Measurements from ENCODE around the gene ZNF43.

Gene ZNF43

GRCh38 chr19:21850656-21851255 lies 14.8 kb upstream of the ZNF43 start:
- H3K9me3 ChIP-seq (ENCODE audit: control insufficient read depth, low read length): peaks cover 6% of the 10 kb centered on the region
- peak overlapping the region; percentile 77 for H3K4me3 ChIP-seq (ENCODE audit: extremely low read depth, insufficient read depth, low read length, poor library complexity, severe bottlenecking)
- no peaks in the 10 kb centered on the region for H3K4me1 ChIP-seq (ENCODE audit: control insufficient read depth, insufficient read depth, low read length, poor library complexity, severe bottlenecking)
- WGBS, 2 experiments (ENCODE audit: insufficient coverage in 2 of 2): 44 to 47% methylated on average over 9 of the region's 9 CpGs
- H3K36me3 ChIP-seq (ENCODE audit: control insufficient read depth, insufficient read depth, low read length): peaks cover 51% of the 10 kb centered on the region
- H3K27ac ChIP-seq (ENCODE audit: low read depth, low read length, severe bottlenecking): no peak overlapping the region

- WGBS, 2 experiments (ENCODE audit: insufficient coverage in 2 of 2): 83 to 93% methylated on average over 3 of the region's 6 CpGs
- Histone ChIP-seq H3K36me3 (ENCODE audit: control insufficient read depth, insufficient read depth, low read length) (peaks cover 70% of the 10 kb centered on the region), H3K9me3 (ENCODE audit: control insufficient read depth, low read length) (peaks cover 6% of the 10 kb centered on the region)
Observed at GRCh38 chr19:21848706-21849105, 12.7 kb upstream of the ZNF43 start.

GRCh38 chr19:21843081-21843480 lies 7.1 kb upstream of the ZNF43 start:
- Histone ChIP-seq H3K27ac (ENCODE audit: low read depth, low read length, severe bottlenecking) (no peak overlapping the region), H3K36me3 (ENCODE audit: control insufficient read depth, insufficient read depth, low read length) (peaks cover 95% of the 10 kb centered on the region), H3K9me3 (ENCODE audit: control insufficient read depth, low read length) (no peaks in the 10 kb centered on the region), H3K4me1 (ENCODE audit: control insufficient read depth, insufficient read depth, low read length, poor library complexity, severe bottlenecking) (no peaks in the 10 kb centered on the region), H3K4me3 (ENCODE audit: extremely low read depth, insufficient read depth, low read length, poor library complexity, severe bottlenecking) (no peak overlapping the region)
- 94 to 100% methylated on average over 3 to 4 of the region's 5 CpGs for WGBS, 2 experiments (ENCODE audit: insufficient coverage in 2 of 2)

More at GRCh38 chr19:21848706-21849105, 12.7 kb upstream of the ZNF43 start:
- H3K4me1 ChIP-seq (ENCODE audit: control insufficient read depth, insufficient read depth, low read length, poor library complexity, severe bottlenecking): no peaks in the 10 kb centered on the region
- no peak overlapping the region for H3K27ac ChIP-seq (ENCODE audit: low read depth, low read length, severe bottlenecking)
- no peak overlapping the region for H3K4me3 ChIP-seq (ENCODE audit: extremely low read depth, insufficient read depth, low read length, poor library complexity, severe bottlenecking)

- Histone ChIP-seq H3K4me1 (ENCODE audit: control insufficient read depth, insufficient read depth, low read length, poor library complexity, severe bottlenecking) (peaks cover 4% of the 10 kb centered on the region), H3K9me3 (ENCODE audit: control insufficient read depth, low read length) (no peaks in the 10 kb centered on the region), H3K4me3 (ENCODE audit: extremely low read depth, insufficient read depth, low read length, poor library complexity, severe bottlenecking) (no peak overlapping the region), H3K36me3 (ENCODE audit: control insufficient read depth, insufficient read depth, low read length) (peaks cover 89% of the 10 kb centered on the region), H3K27ac (ENCODE audit: low read depth, low read length, severe bottlenecking) (no peak overlapping the region)
- WGBS, 2 experiments (ENCODE audit: insufficient coverage in 2 of 2): 83% methylated on average over 1 of the region's 1 CpG; no CpG with 5 or more reads in 1 of the 2 experiments
Observed at GRCh38 chr19:21841488-21842097, 5.6 kb upstream of the ZNF43 start.

- peaks cover 7% of the 10 kb centered on the region for H3K4me1 ChIP-seq (ENCODE audit: control insufficient read depth, insufficient read depth, low read length, poor library complexity, severe bottlenecking)
- 96 to 98% methylated on average over 4 to 5 of the region's 5 CpGs for WGBS, 2 experiments (ENCODE audit: insufficient coverage in 2 of 2)
- no peak overlapping the region for H3K27ac ChIP-seq (ENCODE audit: low read depth, low read length, severe bottlenecking)
- peaks cover 84% of the 10 kb centered on the region for H3K36me3 ChIP-seq (ENCODE audit: control insufficient read depth, insufficient read depth, low read length)
- H3K4me3 ChIP-seq (ENCODE audit: extremely low read depth, insufficient read depth, low read length, poor library complexity, severe bottlenecking): no peak overlapping the region
- H3K9me3 ChIP-seq (ENCODE audit: control insufficient read depth, low read length): no peaks in the 10 kb centered on the region
Observed at GRCh38 chr19:21841081-21841480, 5.1 kb upstream of the ZNF43 start.

GRCh38 chr19:21839976-21840375 lies 4.0 kb upstream of the ZNF43 start:
- Histone ChIP-seq H3K36me3 (ENCODE audit: control insufficient read depth, insufficient read depth, low read length) (peaks cover 73% of the 10 kb centered on the region), H3K4me1 (ENCODE audit: control insufficient read depth, insufficient read depth, low read length, poor library complexity, severe bottlenecking) (peaks cover 7% of the 10 kb centered on the region), H3K9me3 (ENCODE audit: control insufficient read depth, low read length) (no peaks in the 10 kb centered on the region), H3K4me3 (ENCODE audit: extremely low read depth, insufficient read depth, low read length, poor library complexity, severe bottlenecking) (no peak overlapping the region), H3K27ac (ENCODE audit: low read depth, low read length, severe bottlenecking) (no peak overlapping the region)
- WGBS, 2 experiments (ENCODE audit: insufficient coverage in 2 of 2): no CpG with 5 or more reads among the region's 1 CpG

GRCh38 chr19:21838646-21839045 lies 2.7 kb upstream of the ZNF43 start:
- H3K9me3 ChIP-seq (ENCODE audit: control insufficient read depth, low read length): peaks cover 10% of the 10 kb centered on the region
- H3K36me3 ChIP-seq (ENCODE audit: control insufficient read depth, insufficient read depth, low read length): peaks cover 71% of the 10 kb centered on the region
- no peak overlapping the region for H3K27ac ChIP-seq (ENCODE audit: low read depth, low read length, severe bottlenecking)
- H3K4me1 ChIP-seq (ENCODE audit: control insufficient read depth, insufficient read depth, low read length, poor library complexity, severe bottlenecking): peaks cover 7% of the 10 kb centered on the region
- 93% methylated on average over 2 of the region's 4 CpGs; no CpG with 5 or more reads in 1 of the 2 experiments for WGBS, 2 experiments (ENCODE audit: insufficient coverage in 2 of 2)
- H3K4me3 ChIP-seq (ENCODE audit: extremely low read depth, insufficient read depth, low read length, poor library complexity, severe bottlenecking): no peak overlapping the region

GRCh38 chr19:21835429-21835809 lies 563 bp downstream of the ZNF43 start:
- H3K4me1 ChIP-seq (ENCODE audit: control insufficient read depth, insufficient read depth, low read length, poor library complexity, severe bottlenecking): peaks cover 7% of the 10 kb centered on the region
- 5 to 12% methylated on average over 13 to 15 of the region's 23 CpGs for WGBS, 2 experiments (ENCODE audit: insufficient coverage in 2 of 2)
- peaks cover 16% of the 10 kb centered on the region for H3K9me3 ChIP-seq (ENCODE audit: control insufficient read depth, low read length)
- peak overlapping the region; percentile 100 for H3K27ac ChIP-seq (ENCODE audit: low read depth, low read length, severe bottlenecking)
- H3K4me3 ChIP-seq (ENCODE audit: extremely low read depth, insufficient read depth, low read length, poor library complexity, severe bottlenecking): peak overlapping the region; percentile 81
- H3K36me3 ChIP-seq (ENCODE audit: control insufficient read depth, insufficient read depth, low read length): peaks cover 62% of the 10 kb centered on the region

GRCh38 chr19:21833733-21834132 lies 2.2 kb downstream of the ZNF43 start:
- Histone ChIP-seq H3K27ac (ENCODE audit: low read depth, low read length, severe bottlenecking) (no peak overlapping the region), H3K9me3 (ENCODE audit: control insufficient read depth, low read length) (peaks cover 21% of the 10 kb centered on the region), H3K4me3 (ENCODE audit: extremely low read depth, insufficient read depth, low read length, poor library complexity, severe bottlenecking) (no peak overlapping the region), H3K36me3 (ENCODE audit: control insufficient read depth, insufficient read depth, low read length) (peaks cover 54% of the 10 kb centered on the region), H3K4me1 (ENCODE audit: control insufficient read depth, insufficient read depth, low read length, poor library complexity, severe bottlenecking) (peaks cover 7% of the 10 kb centered on the region)
- WGBS, 2 experiments (ENCODE audit: insufficient coverage in 2 of 2): 85 to 95% methylated on average over 7 to 8 of the region's 10 CpGs

GRCh38 chr19:21824679-21825078 lies 11.3 kb downstream of the ZNF43 start:
- peaks cover 70% of the 10 kb centered on the region for H3K36me3 ChIP-seq (ENCODE audit: control insufficient read depth, insufficient read depth, low read length)
- no peak overlapping the region for H3K27ac ChIP-seq (ENCODE audit: low read depth, low read length, severe bottlenecking)
- 92 to 100% methylated on average over 1 of the region's 1 CpG for WGBS, 2 experiments (ENCODE audit: insufficient coverage in 2 of 2)
- H3K4me1 ChIP-seq (ENCODE audit: control insufficient read depth, insufficient read depth, low read length, poor library complexity, severe bottlenecking): no peaks in the 10 kb centered on the region
- H3K4me3 ChIP-seq (ENCODE audit: extremely low read depth, insufficient read depth, low read length, poor library complexity, severe bottlenecking): no peak overlapping the region
- peaks cover 34% of the 10 kb centered on the region for H3K9me3 ChIP-seq (ENCODE audit: control insufficient read depth, low read length)

- Histone ChIP-seq H3K4me3 (ENCODE audit: extremely low read depth, insufficient read depth, low read length, poor library complexity, severe bottlenecking) (no peak overlapping the region), H3K27ac (ENCODE audit: low read depth, low read length, severe bottlenecking) (no peak overlapping the region), H3K36me3 (ENCODE audit: control insufficient read depth, insufficient read depth, low read length) (peaks cover 75% of the 10 kb centered on the region), H3K9me3 (ENCODE audit: control insufficient read depth, low read length) (peaks cover 40% of the 10 kb centered on the region), H3K4me1 (ENCODE audit: control insufficient read depth, insufficient read depth, low read length, poor library complexity, severe bottlenecking) (no peaks in the 10 kb centered on the region)
- no CpG with 5 or more reads among the region's 4 CpGs for WGBS, 2 experiments (ENCODE audit: insufficient coverage in 2 of 2)
Observed at GRCh38 chr19:21823224-21823623, 12.8 kb downstream of the ZNF43 start.

Data from mesodermal cell (in vitro differentiated cells).